HepG2 (cell line): ENCODE results near the gene METTL23. TPM values are rescaled to one million over a fixed set of nuclear protein-coding genes. Genes with fewer than 3 reads are reported as not detected.

Experiments
- ATRX ChIP-seq: sonication (generic); formaldehyde crosslinking; IDR thresholded peaks from 2 replicates; pipeline ENCODE4 v1.4.0; 2020; ENCODE audit warnings: missing genetic modification reagents, borderline replicate concordance
- DZIP1 ChIP-seq: sonication (generic); formaldehyde crosslinking; IDR thresholded peaks from 2 replicates; pipeline ENCODE4 v1.5.0; 2020; ENCODE audit warnings: mild to moderate bottlenecking, missing genetic modification reagents
- HNF4G ChIP-seq, 2 experiments: sonication (generic) in 1 of 2; formaldehyde crosslinking in 1 of 2; IDR thresholded peaks; 2 replicates each; pipeline versions ENCODE4 v1.4.0 to v1.6.1; 2011 to 2020; ENCODE audit warnings: borderline replicate concordance in 2 of 2, low read depth in 2 of 2, mild to moderate bottlenecking in 2 of 2, low read length in 1 of 2, missing genetic modification reagents in 1 of 2, moderate library complexity in 1 of 2
- MTF1 ChIP-seq: sonication (generic); formaldehyde crosslinking; IDR thresholded peaks from 2 replicates; pipeline ENCODE4 v1.5.0; 2020; ENCODE audit warnings: missing genetic modification reagents
- MXI1 ChIP-seq: IDR thresholded peaks from 3 replicates; pipeline ENCODE4 v1.6.1; 2012; ENCODE audit warnings: low read depth, low read length, inconsistent platforms, borderline replicate concordance
- NFE2 ChIP-seq: sonication (generic); formaldehyde crosslinking; IDR thresholded peaks from 2 replicates; pipeline ENCODE4 v1.4.0; 2020; ENCODE audit warnings: missing genetic modification reagents
- REST ChIP-seq, 2 experiments: IDR thresholded peaks; 2 replicates each; pipeline ENCODE4 v1.6.1; 2011 to 2012; ENCODE audit warnings: low read length in 2 of 2, borderline replicate concordance in 1 of 2, low read depth in 1 of 2, mild to moderate bottlenecking in 1 of 2, moderate library complexity in 1 of 2
- SNAPC2 ChIP-seq: sonication (generic); formaldehyde crosslinking; IDR thresholded peaks from 2 replicates; pipeline ENCODE4 v1.8.1; 2022; ENCODE audit warnings: mild to moderate bottlenecking, missing genetic modification reagents
- SNAPC4 ChIP-seq: sonication (generic); formaldehyde crosslinking; IDR thresholded peaks from 2 replicates; pipeline ENCODE4 v1.4.0; 2020; ENCODE audit warnings: mild to moderate bottlenecking, missing genetic modification reagents
- YEATS4 ChIP-seq: sonication (generic); formaldehyde crosslinking; IDR thresholded peaks from 2 replicates; pipeline ENCODE4 v1.4.0; 2020; ENCODE audit warnings: missing genetic modification reagents, borderline replicate concordance
- ZBTB8A ChIP-seq: sonication (generic); formaldehyde crosslinking; IDR thresholded peaks from 2 replicates; pipeline ENCODE4 v1.4.0; 2020; ENCODE audit warnings: mild to moderate bottlenecking, low read depth, missing genetic modification reagents, borderline replicate concordance
- ZNF414 ChIP-seq: sonication (generic); formaldehyde crosslinking; IDR thresholded peaks from 2 replicates; pipeline ENCODE4 v1.5.0; 2020; ENCODE audit warnings: missing genetic modification reagents
- ZNF674 ChIP-seq: sonication (generic); formaldehyde crosslinking; IDR thresholded peaks from 2 replicates; pipeline ENCODE4 v1.5.0; 2020; ENCODE audit warnings: low read depth, mild to moderate bottlenecking, missing genetic modification reagents
- polyA plus RNA-seq, 8 experiments: library from polyadenylated mRNA; depleted of rRNA in 3 of 8; stranded (reverse) in 7 of 8; unstranded in 1 of 8; fragments of >200 nt; fragmentation: Illumina TruSeq in 4 of 8; extraction: Trizol in 4 of 8; gene quantifications; 2 replicates each; pipeline versions ENCODE4 v1.2.1 to v1.2.3, GENCODE V29; 2011 to 2016; ENCODE audit warnings: low read depth in 4 of 8, missing spikeins in 1 of 8, mixed read lengths in 1 of 8; ENCODE audit not compliant: insufficient read depth in 1 of 8
- total RNA-seq, 5 experiments: library from RNA; depleted of rRNA; stranded (reverse); fragments of >200 nt; fragmentation: Illumina TruSeq; extraction: Trizol; gene quantifications; 2 replicates each; pipeline ENCODE4 v1.2.3, GENCODE V29; 2016; ENCODE audit warnings: low read depth in 1 of 5

Gene METTL23
- total and polyA plus RNA-seq, 2 of the 13 experiments (the other 11 are each of a cell fraction or from before 2014, with no cell fraction given): 39.9 to 104 TPM

GRCh38 chr17:76737082-76737675 lies 10.5 kb downstream of the METTL23 start, which contains the start of gene SRSF2 (continued):
- TF ChIP-seq MXI1 (peak; percentile 82; the same call in 2 of the 3 replicates), DZIP1 (CRISPR knock-in tag) (peak; percentile 99), SNAPC2 (CRISPR knock-in tag) (peak; percentile 15; the same call in 1 of the 2 replicates), SNAPC4 (CRISPR knock-in tag) (peak; percentile 94; the same call in 1 of the 2 replicates), ATRX (CRISPR knock-in tag) (no peak), HNF4G (IDR thresholded peaks at IDR 0.05; ENCODE audit: borderline replicate concordance, low read depth, low read length) (peak; percentile 47; the same call in 1 of the 2 replicates), HNF4G (CRISPR knock-in tag; IDR thresholded peaks at IDR 0.05; ENCODE audit: borderline replicate concordance, low read depth) (no peak), MTF1 (CRISPR knock-in tag) (peak; percentile 88; the same call in 1 of the 2 replicates), REST (IDR thresholded peaks at IDR 0.05; ENCODE audit: borderline replicate concordance in 1 of 2, low read depth in 1 of 2, low read length in 2 of 2) (peak in 1 of 2 experiments; percentile 82; a peak in 2 of 4 replicates), NFE2 (CRISPR knock-in tag) (peak; percentile 100), ZNF414 (CRISPR knock-in tag) (peak; percentile 92), YEATS4 (CRISPR knock-in tag) (no peak), ZBTB8A (CRISPR knock-in tag) (peak; percentile 91; the same call in 1 of the 2 replicates), ZNF674 (CRISPR knock-in tag) (peak; percentile 71; the same call in 1 of the 2 replicates)
